ENCODE measurements around the gene ANP32B. TPM values are rescaled to one million over a fixed set of nuclear protein-coding genes. Genes with fewer than 3 reads are reported as not detected.

The ANP32B gene
- total and polyA plus RNA-seq, 2 donors from 2014 or later: 101 TPM

DNA sequence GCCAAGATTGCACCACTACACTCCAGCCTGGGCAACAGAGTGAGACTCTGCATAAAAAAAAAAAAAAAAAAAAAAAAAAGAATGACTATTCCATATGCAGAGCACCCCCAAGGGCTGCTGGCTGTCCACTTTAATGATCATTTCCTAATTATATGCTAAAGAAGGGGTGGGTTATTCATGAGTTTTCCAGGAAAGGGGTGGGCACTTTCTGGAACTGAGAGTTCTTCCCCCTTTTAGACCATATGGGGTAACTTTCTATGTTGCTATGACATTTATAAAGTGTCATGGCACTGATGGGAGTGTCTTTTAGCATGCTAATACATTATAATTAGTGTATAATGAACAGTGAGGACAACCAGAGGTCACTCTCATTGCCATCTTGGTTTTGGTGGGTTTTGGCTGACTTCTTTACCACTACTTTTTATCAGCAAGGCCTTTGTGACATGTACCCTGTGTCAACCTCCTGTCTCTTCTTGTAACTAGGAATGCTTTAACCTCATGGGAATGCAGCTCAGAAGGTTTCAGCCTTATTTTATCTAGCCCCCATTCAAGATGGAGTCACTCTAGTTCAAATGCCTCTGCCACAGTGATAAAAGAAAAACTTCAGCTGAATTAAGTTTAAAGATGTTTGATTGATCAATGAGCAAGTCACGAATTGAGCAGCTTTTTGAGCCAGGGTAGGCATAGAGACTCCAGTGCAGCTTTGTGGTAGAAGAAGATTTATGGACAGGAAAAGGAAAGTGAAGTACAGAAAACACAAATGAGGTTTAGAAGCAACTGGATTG lies 66.3 kb downstream of the ANP32B start:
- TF ChIP-seq, protein P1, sequence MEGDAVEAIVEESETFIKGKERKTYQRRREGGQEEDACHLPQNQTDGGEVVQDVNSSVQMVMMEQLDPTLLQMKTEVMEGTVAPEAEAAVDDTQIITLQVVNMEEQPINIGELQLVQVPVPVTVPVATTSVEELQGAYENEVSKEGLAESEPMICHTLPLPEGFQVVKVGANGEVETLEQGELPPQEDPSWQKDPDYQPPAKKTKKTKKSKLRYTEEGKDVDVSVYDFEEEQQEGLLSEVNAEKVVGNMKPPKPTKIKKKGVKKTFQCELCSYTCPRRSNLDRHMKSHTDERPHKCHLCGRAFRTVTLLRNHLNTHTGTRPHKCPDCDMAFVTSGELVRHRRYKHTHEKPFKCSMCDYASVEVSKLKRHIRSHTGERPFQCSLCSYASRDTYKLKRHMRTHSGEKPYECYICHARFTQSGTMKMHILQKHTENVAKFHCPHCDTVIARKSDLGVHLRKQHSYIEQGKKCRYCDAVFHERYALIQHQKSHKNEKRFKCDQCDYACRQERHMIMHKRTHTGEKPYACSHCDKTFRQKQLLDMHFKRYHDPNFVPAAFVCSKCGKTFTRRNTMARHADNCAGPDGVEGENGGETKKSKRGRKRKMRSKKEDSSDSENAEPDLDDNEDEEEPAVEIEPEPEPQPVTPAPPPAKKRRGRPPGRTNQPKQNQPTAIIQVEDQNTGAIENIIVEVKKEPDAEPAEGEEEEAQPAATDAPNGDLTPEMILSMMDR (IDR thresholded peaks at IDR 0.05; ENCODE audit: borderline replicate concordance, extremely low read depth, insufficient read depth): no peak

GRCh38 chr9:98050351-98050750 lies 67.2 kb downstream of the ANP32B start:
- TF ChIP-seq, protein P1 (IDR thresholded peaks at IDR 0.05; ENCODE audit: borderline replicate concordance, extremely low read depth, insufficient read depth): no peak
- Histone ChIP-seq H3K4me3 (ENCODE audit: low read length in 3 of 3) (no peak overlapping the region), H3K4me1 (ENCODE audit: control insufficient read depth in 2 of 3, insufficient read depth in 2 of 3, low read depth in 1 of 3, low read length in 3 of 3) (no peaks in the 10 kb centered on the region), H3K9me3 (ENCODE audit: control insufficient read depth in 2 of 3, insufficient read depth in 1 of 3, low read length in 3 of 3) (no peaks in the 10 kb centered on the region), H3K36me3 (ENCODE audit: control insufficient read depth in 2 of 3, insufficient read depth in 3 of 3, low read length in 3 of 3) (no peaks in the 10 kb centered on the region), H3K27me3 (ENCODE audit: control insufficient read depth, insufficient read depth, low read length) (no peaks in the 10 kb centered on the region), H3K27ac (ENCODE audit: low read depth in 2 of 2, low read length in 2 of 2) (no peak overlapping the region), H3K9ac (ENCODE audit: low read length in 3 of 3) (no peak overlapping the region)
- intact Hi-C loops (cut with DNase I): no loop called here
- FAIRE-seq: no peak
- no peak for DNase-seq

More for the DNA sequence above, 66.3 kb downstream of the ANP32B start:
- H3K27ac ChIP-seq (ENCODE audit: low read depth in 2 of 2, low read length in 2 of 2): no peak overlapping the region
- H3K4me1 ChIP-seq (ENCODE audit: control insufficient read depth in 2 of 3, insufficient read depth in 2 of 3, low read depth in 1 of 3, low read length in 3 of 3): no peaks in the 10 kb centered on the region
- intact Hi-C loops (cut with DNase I): no loop called here
- H3K9me3 ChIP-seq (ENCODE audit: control insufficient read depth in 2 of 3, insufficient read depth in 1 of 3, low read length in 3 of 3): no peaks in the 10 kb centered on the region
- FAIRE-seq (no peak), DNase-seq (no peak)
- H3K36me3 ChIP-seq (ENCODE audit: control insufficient read depth in 2 of 3, insufficient read depth in 3 of 3, low read length in 3 of 3): no peaks in the 10 kb centered on the region
- H3K4me3 ChIP-seq (ENCODE audit: low read length in 3 of 3): no peak overlapping the region
- H3K27me3 ChIP-seq (ENCODE audit: control insufficient read depth, insufficient read depth, low read length): no peaks in the 10 kb centered on the region
- no peak overlapping the region for H3K9ac ChIP-seq (ENCODE audit: low read length in 3 of 3)

DNA sequence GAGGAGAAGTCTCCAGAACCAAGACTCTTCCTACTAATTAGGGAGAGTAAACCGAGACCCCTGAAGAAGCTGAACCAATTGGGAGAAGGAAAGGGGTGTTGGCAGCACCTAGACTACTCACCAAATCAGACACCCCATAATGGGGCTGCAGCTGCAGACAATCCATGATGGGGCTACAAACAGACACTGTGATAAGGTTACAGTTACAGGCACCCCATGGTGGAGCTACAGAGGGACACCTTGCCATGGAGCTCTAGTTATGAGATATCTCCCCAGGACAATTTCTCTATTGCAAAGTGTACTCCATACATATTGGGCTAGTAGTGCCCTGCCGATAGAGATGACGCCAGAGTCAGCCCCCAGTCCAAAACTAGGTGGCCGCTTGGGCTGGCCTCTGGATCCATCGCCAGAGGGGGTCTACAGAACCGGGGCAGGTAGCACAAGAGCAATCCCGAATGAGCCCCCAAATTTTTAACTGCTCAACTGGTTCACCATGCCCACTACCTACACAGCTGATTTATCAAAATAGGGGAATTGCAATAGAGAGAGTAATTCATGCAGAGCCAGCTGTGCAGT lies 71.3 kb downstream of the ANP32B start:
- DNase-seq: peak in 1 of 5 donors; percentile 54
- Histone ChIP-seq H3K9me3 (ENCODE audit: control insufficient read depth in 2 of 3, insufficient read depth in 1 of 3, low read length in 3 of 3) (no peaks in the 10 kb centered on the region), H3K27ac (ENCODE audit: low read depth in 2 of 2, low read length in 2 of 2) (no peak overlapping the region), H3K9ac (ENCODE audit: low read length in 3 of 3) (no peak overlapping the region), H3K4me1 (ENCODE audit: control insufficient read depth in 2 of 3, insufficient read depth in 2 of 3, low read depth in 1 of 3, low read length in 3 of 3) (peaks cover 0 to 7% (median 0%) of the 10 kb centered on the region in 3 donors), H3K4me3 (ENCODE audit: low read length in 3 of 3) (no peak overlapping the region), H3K27me3 (ENCODE audit: control insufficient read depth, insufficient read depth, low read length) (no peaks in the 10 kb centered on the region), H3K36me3 (ENCODE audit: control insufficient read depth in 2 of 3, insufficient read depth in 3 of 3, low read length in 3 of 3) (no peaks in the 10 kb centered on the region)
- intact Hi-C loops (cut with DNase I): no loop called here
- TF ChIP-seq, protein P1 (IDR thresholded peaks at IDR 0.05; ENCODE audit: borderline replicate concordance, extremely low read depth, insufficient read depth): no peak
- no peak for FAIRE-seq
